Effector memory CD8-positive, alpha-beta T cell (primary cell): Measurements from ENCODE around the gene SPO11.
A peak's percentile ranks its signal among the peaks of the same experiment; 100 is the strongest.

Experiments
- ATAC-seq: fragments of 150-1000 bp; cut with Tn5 transposase; replicated peaks from 2 replicates; pipeline ENCODE4 v1.10.0; 2021; ENCODE audit warnings: mild to moderate bottlenecking, moderate library complexity
- DNase-seq, 3 experiments: peaks; one replicate each; pipeline ENCODE4 v3.0.0; 2021
- H3K27ac Mint-ChIP-seq, 2 donors: one replicate each; pipeline ENCODE4 v1.8.0; 2022; ENCODE audit warnings: mild to moderate bottlenecking in 2 of 2, mixed read lengths in 2 of 2, moderate library complexity in 2 of 2
- H3K27me3 Mint-ChIP-seq, 2 donors: one replicate each; pipeline ENCODE4 v1.8.0; 2022; ENCODE audit warnings: mixed read lengths in 2 of 2
- H3K36me3 Mint-ChIP-seq: one replicate; pipeline ENCODE4 v1.8.0; 2022; ENCODE audit warnings: mild to moderate bottlenecking, moderate library complexity, mixed read lengths; ENCODE audit not compliant: insufficient read depth
- H3K4me1 Mint-ChIP-seq, 2 donors: one replicate each; pipeline ENCODE4 v1.8.0; 2022; ENCODE audit warnings: low read depth in 2 of 2, mixed read lengths in 2 of 2
- H3K4me3 Mint-ChIP-seq, 2 donors: one replicate each; pipeline ENCODE4 v1.8.0; 2022; ENCODE audit warnings: mild to moderate bottlenecking in 2 of 2, mixed read lengths in 2 of 2, moderate library complexity in 2 of 2
- H3K9me3 Mint-ChIP-seq, 2 donors: one replicate each; pipeline ENCODE4 v1.8.0; 2022; ENCODE audit warnings: mixed read lengths in 2 of 2

SPO11 gene

DNA sequence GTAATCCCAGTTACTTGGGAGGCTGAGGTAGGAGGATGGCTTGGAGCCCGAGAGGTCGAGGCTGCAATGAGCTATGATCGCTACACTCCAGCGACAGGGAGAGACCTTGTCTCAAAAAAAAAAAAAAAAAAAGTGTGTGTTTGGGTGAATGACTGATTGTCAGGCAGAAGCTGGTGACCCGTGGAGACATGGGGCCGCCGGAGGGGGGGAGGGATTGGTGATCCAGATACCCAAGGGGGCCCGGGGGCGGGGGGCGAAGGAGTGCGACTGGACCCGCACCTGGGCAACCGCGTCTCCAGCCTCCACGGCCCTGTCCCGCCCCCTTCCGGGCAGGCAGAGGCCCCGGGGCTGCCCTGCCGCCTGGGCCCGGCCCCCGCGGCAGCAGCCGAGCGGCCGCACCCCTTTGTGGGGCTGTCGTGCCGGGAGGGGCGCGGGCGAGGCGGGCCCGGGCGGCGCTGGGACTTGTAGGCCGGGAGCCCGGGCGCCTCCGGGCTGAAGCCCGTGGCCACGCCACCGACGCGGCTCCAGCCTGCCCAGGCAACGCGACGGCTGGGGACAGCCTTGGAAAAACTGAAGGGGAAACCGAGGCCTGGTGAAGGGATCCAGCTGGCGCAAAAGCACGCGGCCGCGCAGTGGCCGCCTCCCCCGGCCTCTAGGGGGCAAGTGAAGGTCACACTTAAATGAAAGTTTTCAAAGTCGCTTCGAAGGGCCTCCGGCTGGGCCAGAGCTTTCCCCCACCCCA lies 59.5 kb downstream of the SPO11 start:
- H3K36me3 Mint-ChIP-seq: peaks cover 79% of the 10 kb centered on the region
- H3K4me1 Mint-ChIP-seq: peaks cover 33 to 36% of the 10 kb centered on the region in 2 donors
- ATAC-seq (peak; percentile 18), DNase-seq (peak; percentile 49 to 59 (median 59))
- no peaks in the 10 kb centered on the region for H3K9me3 Mint-ChIP-seq
- H3K27me3 Mint-ChIP-seq: no peaks in the 10 kb centered on the region
- H3K27ac Mint-ChIP-seq: peak overlapping the region; percentile 88 to 89
- H3K4me3 Mint-ChIP-seq: peak overlapping the region; percentile 92

DNA sequence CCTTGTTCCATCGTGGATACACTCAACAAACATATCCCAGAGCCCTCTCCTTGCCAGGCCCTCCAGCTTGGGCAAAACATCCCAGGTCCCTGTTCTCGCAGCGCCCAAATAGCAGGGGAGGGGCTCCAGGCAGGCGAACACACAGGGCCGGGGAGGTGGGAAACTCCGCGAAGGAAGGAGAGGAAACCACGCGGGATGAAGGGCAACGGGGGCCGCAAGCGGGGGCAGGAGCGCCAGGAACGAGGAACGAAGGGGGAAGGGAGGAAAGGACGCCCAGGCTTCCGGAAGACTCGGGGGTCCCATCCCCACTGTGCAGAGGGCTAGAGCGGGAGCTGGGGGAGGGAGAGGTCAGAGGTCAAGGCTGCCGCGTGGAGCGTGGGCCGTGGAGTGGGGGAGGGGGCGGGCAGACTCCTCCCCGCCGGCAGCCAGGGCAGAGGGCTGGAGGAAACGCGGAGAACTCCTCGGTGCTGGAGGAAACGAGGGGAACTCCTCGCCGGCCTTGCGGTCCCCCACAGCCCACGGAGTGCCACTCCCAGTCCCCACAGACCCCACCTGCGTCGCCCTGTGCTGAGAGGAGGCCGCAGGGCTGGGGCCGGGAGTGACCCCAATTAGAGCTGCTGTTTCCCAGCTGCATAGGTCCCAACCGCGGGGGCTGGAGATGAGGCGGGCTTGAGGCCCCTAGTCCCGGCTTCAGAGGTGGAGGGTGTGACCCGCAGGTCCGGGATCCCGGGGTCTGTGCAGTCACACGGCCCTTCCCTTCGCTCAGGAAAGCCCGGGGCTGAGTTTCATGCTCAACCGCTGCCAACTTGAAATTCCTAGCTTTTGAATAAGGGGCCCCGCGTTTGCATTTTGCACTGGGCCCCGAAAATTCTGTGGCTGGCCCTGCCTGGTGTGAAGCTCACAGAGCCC lies 60.3 kb downstream of the SPO11 start:
- peaks cover 33 to 42% of the 10 kb centered on the region in 2 donors for H3K4me1 Mint-ChIP-seq

DNA sequence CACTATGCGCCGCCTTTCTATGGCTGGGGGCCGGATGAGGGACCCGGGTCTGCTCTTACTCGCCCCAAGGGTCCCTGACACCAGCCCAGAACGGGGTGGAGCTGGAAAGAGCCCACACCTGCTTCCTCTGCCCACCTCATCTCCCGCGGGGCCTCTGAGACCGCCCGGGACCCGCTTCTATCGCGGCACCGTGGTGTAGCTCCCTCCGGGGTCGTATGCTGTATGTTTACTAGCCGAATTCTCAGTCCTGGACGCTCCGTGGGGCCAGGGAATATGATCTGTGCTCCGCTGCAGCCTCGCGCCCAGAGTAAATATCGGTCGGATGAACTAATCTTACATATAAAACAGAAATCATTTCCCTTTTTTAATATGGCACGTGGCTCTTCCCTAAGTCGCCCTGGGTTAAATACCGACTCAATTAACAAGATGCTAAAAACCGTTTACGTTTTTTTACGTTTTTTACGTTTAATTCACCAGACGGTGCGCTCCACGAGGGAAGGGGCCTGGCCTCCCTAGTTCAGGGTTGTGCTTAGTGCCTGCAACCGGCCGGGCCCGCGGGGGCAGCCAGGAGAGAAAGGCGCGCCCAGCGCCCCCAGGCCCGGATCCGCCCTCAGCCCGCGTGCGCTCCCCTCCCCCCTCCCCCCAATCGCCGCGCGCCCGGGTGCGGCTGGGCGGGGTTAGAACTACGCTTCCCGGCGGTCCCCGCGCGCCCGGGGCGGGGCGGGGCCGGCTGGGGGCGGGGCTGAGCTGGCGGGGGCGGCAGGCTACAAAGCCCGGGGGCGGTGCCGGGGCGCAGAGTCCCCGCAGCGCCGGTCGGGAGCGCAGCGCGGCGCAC lies 61.2 kb downstream of the SPO11 start, which contains the start of gene RBM38:
RBM38 (plus strand) TSS at position 793 of the 835 bp plus-strand sequence. CDS start 186 bp downstream, outside the sequence.
- H3K4me3 Mint-ChIP-seq: peak within 1 kb of the TSS; percentile 92
- peaks cover 80% of the 10 kb centered on the region for H3K36me3 Mint-ChIP-seq
- no peaks in the 10 kb centered on the region for H3K9me3 Mint-ChIP-seq
- H3K27ac Mint-ChIP-seq: peak within 1 kb of the TSS; percentile 95 to 96
- DNase-seq: peak; percentile 54 to 63 (median 60)
- ATAC-seq: peak; percentile 41
- H3K4me1 Mint-ChIP-seq: peaks cover 36 to 44% of the 10 kb centered on the region in 2 donors
- no peaks in the 10 kb centered on the region for H3K27me3 Mint-ChIP-seq

More for the DNA sequence above, 60.3 kb downstream of the SPO11 start:
- ATAC-seq: peak; percentile 41
- peak overlapping the region; percentile 88 to 89 for H3K27ac Mint-ChIP-seq
- H3K27me3 Mint-ChIP-seq: no peaks in the 10 kb centered on the region
- H3K9me3 Mint-ChIP-seq: no peaks in the 10 kb centered on the region
- H3K4me3 Mint-ChIP-seq: peak overlapping the region; percentile 92
- DNase-seq: peak; percentile 54 to 67 (median 66)
- H3K36me3 Mint-ChIP-seq: peaks cover 79% of the 10 kb centered on the region

DNA sequence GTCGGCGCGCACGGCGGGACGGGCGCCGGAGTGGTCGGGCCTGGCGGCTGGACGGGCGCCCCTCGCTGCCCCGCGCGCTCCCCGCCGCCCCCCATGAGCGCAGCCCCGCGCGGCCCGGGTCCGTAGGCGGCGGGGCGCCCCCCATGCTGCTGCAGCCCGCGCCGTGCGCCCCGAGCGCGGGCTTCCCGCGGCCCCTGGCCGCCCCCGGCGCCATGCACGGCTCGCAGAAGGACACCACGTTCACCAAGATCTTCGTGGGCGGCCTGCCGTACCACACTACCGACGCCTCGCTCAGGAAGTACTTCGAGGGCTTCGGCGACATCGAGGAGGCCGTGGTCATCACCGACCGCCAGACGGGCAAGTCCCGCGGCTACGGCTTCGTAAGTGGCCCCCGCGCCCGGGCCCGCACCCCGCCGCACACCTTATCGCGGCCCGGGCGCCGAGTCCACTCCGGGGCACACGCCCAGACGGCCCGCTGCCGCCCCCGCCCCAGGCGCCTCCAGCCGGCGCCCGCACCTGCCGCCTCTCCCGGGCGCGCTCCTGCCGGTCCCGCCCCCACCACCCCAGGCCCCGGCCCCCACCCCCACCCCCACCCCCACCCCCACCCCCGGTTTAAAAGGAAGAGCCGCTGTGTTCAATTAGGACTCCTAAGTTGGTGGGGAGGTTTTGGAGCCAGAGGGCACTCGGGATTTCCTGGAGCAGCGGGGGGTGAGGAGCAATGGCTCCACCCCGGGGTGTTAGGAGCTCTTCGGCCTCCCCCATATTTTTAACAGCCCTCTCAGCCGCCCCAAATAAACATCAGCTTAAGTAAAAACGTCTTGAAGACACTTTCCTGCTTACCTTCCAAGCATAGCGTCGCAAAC lies 62.1 kb downstream of the SPO11 start:
- Mint-ChIP-seq H3K27me3 (no peaks in the 10 kb centered on the region), H3K4me3 (peak overlapping the region; percentile 89 to 90), H3K4me1 (peaks cover 36 to 50% of the 10 kb centered on the region in 2 donors), H3K9me3 (no peaks in the 10 kb centered on the region), H3K27ac (peak overlapping the region; percentile 95 to 96), H3K36me3 (peaks cover 83% of the 10 kb centered on the region)
- DNase-seq (no peak), ATAC-seq (no peak)

DNA sequence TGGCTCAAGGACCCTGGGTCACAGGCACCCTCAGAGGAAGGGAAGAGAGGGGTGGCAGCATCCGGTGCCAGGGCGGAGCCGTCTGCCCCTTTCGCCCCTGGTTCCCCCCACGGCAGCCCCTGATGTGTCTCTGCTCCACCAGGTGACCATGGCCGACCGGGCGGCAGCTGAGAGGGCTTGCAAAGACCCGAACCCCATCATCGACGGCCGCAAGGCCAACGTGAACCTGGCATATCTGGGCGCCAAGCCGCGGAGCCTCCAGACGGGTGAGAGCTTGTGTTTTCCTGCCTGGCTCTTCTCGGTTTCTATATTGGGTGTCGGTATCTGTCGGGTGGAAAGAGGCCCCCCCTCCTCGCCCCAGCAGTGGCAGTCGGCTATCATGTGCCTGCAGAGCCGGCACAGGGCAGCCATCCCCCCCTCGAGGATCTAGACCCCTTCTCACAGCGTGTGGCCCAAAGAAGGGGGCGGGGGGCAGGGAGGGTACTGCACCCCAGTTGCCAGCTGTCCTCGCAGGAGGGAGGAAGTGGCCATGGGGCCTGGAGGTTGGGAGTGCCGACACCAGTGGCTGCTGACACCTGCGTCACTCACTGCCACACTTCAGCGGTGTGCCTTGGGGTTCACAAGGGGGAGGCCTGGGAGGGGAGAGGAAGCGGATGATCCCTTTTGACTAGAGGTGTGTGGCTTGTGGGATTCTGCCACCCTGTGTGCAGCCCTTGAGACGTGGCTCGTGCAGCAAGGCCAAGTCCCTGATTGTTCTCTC lies 63.1 kb downstream of the SPO11 start:
- Mint-ChIP-seq H3K27ac (peak overlapping the region; percentile 95 to 96), H3K4me3 (peak overlapping the region; percentile 89 to 90), H3K9me3 (no peaks in the 10 kb centered on the region), H3K4me1 (peaks cover 45 to 61% of the 10 kb centered on the region in 2 donors), H3K36me3 (peaks cover 90% of the 10 kb centered on the region), H3K27me3 (no peaks in the 10 kb centered on the region)
- ATAC-seq (peak; percentile 66), DNase-seq (peak; percentile 89 to 92 (median 91))
